Measurements from ENCODE around the gene CACNA1C. TPM values are rescaled to one million over a fixed set of nuclear protein-coding genes. Genes with fewer than 3 reads are reported as not detected.

The CACNA1C gene
- total and polyA plus RNA-seq, 10 of the 15 experiments (the other 5 are each of a cell fraction or from before 2014, with no cell fraction given) = under 0.01 to 0.15 (median 0.09) TPM; not detected in 5

DNA sequence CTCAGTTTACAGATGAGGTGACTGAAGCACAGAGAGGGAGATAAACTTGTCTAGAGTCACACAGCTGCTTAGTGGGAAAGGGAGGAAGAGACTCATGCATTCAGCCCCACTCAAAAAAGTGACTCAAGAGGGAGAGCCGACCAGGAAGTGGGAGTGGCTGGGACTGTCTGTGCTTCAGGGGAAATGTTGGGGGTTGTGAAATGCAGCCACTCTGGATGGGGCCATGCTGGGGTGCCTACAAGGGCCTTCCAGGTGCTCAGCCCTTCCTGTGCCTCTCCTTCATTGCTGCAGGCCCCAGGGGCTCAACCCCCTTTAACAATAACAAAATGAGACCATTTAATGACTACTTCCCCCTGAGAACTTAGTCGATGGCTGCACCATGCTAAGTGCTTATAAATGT lies 41.8 kb downstream of the CACNA1C start:
- no peak overlapping the region for H3K27ac ChIP-seq (ENCODE audit: control insufficient read depth, insufficient read depth)
- ATAC-seq (no peak), DNase-seq (ENCODE audit: low read depth, low spot score) (no peak), FAIRE-seq (no peak)
- no peaks in the 10 kb centered on the region for H3K4me1 ChIP-seq (ENCODE audit: control insufficient read depth, insufficient read depth, low read length)
- no peaks in the 10 kb centered on the region for H3K36me3 ChIP-seq (ENCODE audit: control insufficient read depth in 2 of 2, insufficient read depth in 2 of 2, low read length in 1 of 2)
- no peak overlapping the region for H3K9ac ChIP-seq (ENCODE audit: control insufficient read depth, insufficient read depth, low read length)
- in situ Hi-C loops (cut with MboI) = no loop called here
- H3K27me3 ChIP-seq (replicated peaks in 1 of 2; ENCODE audit: control insufficient read depth in 2 of 2, insufficient read depth in 2 of 2, low read length in 1 of 2) = peaks cover 0 to 2% of the 10 kb centered on the region in 2 experiments; a peak in 1 of 4 replicates
- BruUV-seq (replicated peaks) = no TSS peak
- no peak overlapping the region for H3K4me2 ChIP-seq (ENCODE audit: control insufficient read depth, insufficient read depth)
- intact Hi-C loops (cut with micrococcal nuclease; ENCODE audit: unreplicated experiment) = no loop called here
- SMC1A ChIA-PET (ENCODE audit: uncharacterized antibody, unreplicated experiment) = no interaction called here
- no peaks in the 10 kb centered on the region for H3K79me2 ChIP-seq (ENCODE audit: control insufficient read depth, insufficient read depth, low read length)
- no peaks in the 10 kb centered on the region for H3K9me3 ChIP-seq (replicated peaks; ENCODE audit: control insufficient read depth, insufficient read depth, low read length)
- 5% methylated on average over 2 of the region's 2 CpGs for WGBS (ENCODE audit: insufficient coverage, insufficient replicate concordance, low lambda C conversion rate, missing lambda C conversion rate)
- no peaks in the 10 kb centered on the region for H4K20me1 ChIP-seq (ENCODE audit: control insufficient read depth, insufficient read depth)
- H3K4me3 ChIP-seq = no peak overlapping the region
- CTCF ChIA-PET = interaction anchor here (0.6 kb wide), 1 partner anchor 47 kb away, joined by 3 read pairs; no protein-coding TSS in a partner anchor
- TF ChIP-seq CBX3 (IDR thresholded peaks at IDR 0.05; ENCODE audit: borderline replicate concordance, low read depth) (no peak), CEBPZ (IDR thresholded peaks at IDR 0.05; ENCODE audit: low read depth, low read length) (no peak), HDAC2 (IDR thresholded peaks at IDR 0.05) (no peak), MTA3 (IDR thresholded peaks at IDR 0.05; ENCODE audit: borderline replicate concordance, low read length) (no peak), GABPA (IDR thresholded peaks at IDR 0.05; ENCODE audit: low read depth) (no peak), MXI1 (IDR thresholded peaks at IDR 0.05; ENCODE audit: low read depth, low read length) (no peak), SRF (IDR thresholded peaks at IDR 0.05; ENCODE audit: low read depth in 2 of 2, low read length in 2 of 2) (no peak), ATF7 (IDR thresholded peaks at IDR 0.05; ENCODE audit: low read depth) (no peak), ZNF24 (IDR thresholded peaks at IDR 0.05) (no peak), FOXM1 (IDR thresholded peaks at IDR 0.05; ENCODE audit: low read depth, low read length) (no peak), BRCA1 (IDR thresholded peaks at IDR 0.05; ENCODE audit: low read depth, low read length) (no peak), MEF2A (IDR thresholded peaks at IDR 0.05; ENCODE audit: insufficient read depth, low read depth, low read length) (no peak), CHD2 (IDR thresholded peaks at IDR 0.05; ENCODE audit: borderline replicate concordance, low read depth, low read length) (no peak), HDAC6 (IDR thresholded peaks at IDR 0.05; ENCODE audit: unreplicated experiment) (no peak)
- H2AFZ ChIP-seq (ENCODE audit: control insufficient read depth, low read depth, low read length) = no peak overlapping the region
- RAD21 ChIA-PET (ENCODE audit: unreplicated experiment) = no interaction called here
- POLR2A ChIA-PET = no interaction called here

All from GM12878 (cell line).